NCI-H1092 (cell line): ENCODE measurements around the gene FSTL4.

Source experiments
- DNase-seq: peaks from one replicate; lab custom pipeline; 2025; lab: John Stamatoyannopoulos, UW

FSTL4 gene

GRCh38 chr5:133386662-133387061, 225.7 kb downstream of the FSTL4 start:
- DNase-seq = no peak

GRCh38 chr5:133385346-133385745, 227.0 kb downstream of the FSTL4 start:
- no peak for DNase-seq

GRCh38 chr5:133384903-133385302, 227.4 kb downstream of the FSTL4 start:
- DNase-seq = no peak

- no peak for DNase-seq
These were observed 228.1 kb downstream of the FSTL4 start for GRCh38 chr5:133384120-133384855.

- DNase-seq = no peak
These were observed 228.8 kb downstream of the FSTL4 start for GRCh38 chr5:133383580-133383939.

- no peak for DNase-seq
These were observed 229.4 kb downstream of the FSTL4 start for GRCh38 chr5:133382661-133383579.

- DNase-seq = no peak
These were observed 230.6 kb downstream of the FSTL4 start for GRCh38 chr5:133381571-133382365.

GRCh38 chr5:133381041-133381440, 231.3 kb downstream of the FSTL4 start:
- DNase-seq = no peak

GRCh38 chr5:133377736-133378135, 234.6 kb downstream of the FSTL4 start:
- no peak for DNase-seq

GRCh38 chr5:133376986-133377385, 235.4 kb downstream of the FSTL4 start:
- no peak for DNase-seq

GRCh38 chr5:133373121-133373870, 239.0 kb downstream of the FSTL4 start:
- no peak for DNase-seq

GRCh38 chr5:133372293-133372937, 239.9 kb downstream of the FSTL4 start:
- DNase-seq = no peak

- no peak for DNase-seq
These were observed 240.8 kb downstream of the FSTL4 start for GRCh38 chr5:133371371-133372155.

GRCh38 chr5:133370904-133371303, 241.4 kb downstream of the FSTL4 start:
- DNase-seq = no peak

GRCh38 chr5:133370036-133370831, 242.1 kb downstream of the FSTL4 start:
- DNase-seq = no peak

- DNase-seq = no peak
These were observed 243.2 kb downstream of the FSTL4 start for GRCh38 chr5:133368916-133369783.

GRCh38 chr5:133367984-133368383, 244.4 kb downstream of the FSTL4 start:
- no peak for DNase-seq

- no peak for DNase-seq
These were observed 245.1 kb downstream of the FSTL4 start for GRCh38 chr5:133367071-133367786.
